Fibroblast of skin of abdomen (primary cell): ENCODE results near the gene ARHGAP15.

Experiments
- DNase-seq: peaks from one replicate; pipeline ENCODE4 v3.0.0-alpha.2; 2013

ARHGAP15 gene

GRCh38 chr2:143176606-143177005 is 47.4 kb downstream of the ARHGAP15 start:
- DNase-seq = no peak

- no peak for DNase-seq
Observed at GRCh38 chr2:143177096-143177786, 48.0 kb downstream of the ARHGAP15 start.

GRCh38 chr2:143181494-143181893 is 52.3 kb downstream of the ARHGAP15 start:
- DNase-seq = no peak

GRCh38 chr2:143182649-143183048 is 53.4 kb downstream of the ARHGAP15 start:
- DNase-seq = no peak

GRCh38 chr2:143183804-143184463 is 54.7 kb downstream of the ARHGAP15 start:
- DNase-seq = no peak

GRCh38 chr2:143186876-143187275 is 57.7 kb downstream of the ARHGAP15 start:
- no peak for DNase-seq

- no peak for DNase-seq
Observed at GRCh38 chr2:143190431-143190830, 61.2 kb downstream of the ARHGAP15 start.

GRCh38 chr2:143192106-143192505 is 62.9 kb downstream of the ARHGAP15 start:
- no peak for DNase-seq

GRCh38 chr2:143192716-143193115 is 63.5 kb downstream of the ARHGAP15 start:
- DNase-seq = no peak

GRCh38 chr2:143193121-143193520 is 63.9 kb downstream of the ARHGAP15 start:
- no peak for DNase-seq

GRCh38 chr2:143195511-143195910 is 66.3 kb downstream of the ARHGAP15 start:
- no peak for DNase-seq

- no peak for DNase-seq
Observed at GRCh38 chr2:143204062-143204461, 74.8 kb downstream of the ARHGAP15 start.

- DNase-seq = no peak
Observed at GRCh38 chr2:143205106-143205764, 76.0 kb downstream of the ARHGAP15 start.

GRCh38 chr2:143209570-143210445 is 80.6 kb downstream of the ARHGAP15 start:
- DNase-seq = no peak

- DNase-seq = no peak
Observed at GRCh38 chr2:143210446-143210819, 81.2 kb downstream of the ARHGAP15 start.

- DNase-seq = no peak
Observed at GRCh38 chr2:143217512-143218115, 88.4 kb downstream of the ARHGAP15 start.

GRCh38 chr2:143218621-143219020 is 89.4 kb downstream of the ARHGAP15 start:
- no peak for DNase-seq

- no peak for DNase-seq
Observed at GRCh38 chr2:143219266-143219665, 90.0 kb downstream of the ARHGAP15 start.

- no peak for DNase-seq
Observed at GRCh38 chr2:143223556-143223955, 94.3 kb downstream of the ARHGAP15 start.

- DNase-seq = no peak
Observed at GRCh38 chr2:143225931-143226330, 96.7 kb downstream of the ARHGAP15 start.

GRCh38 chr2:143226714-143227541 is 97.7 kb downstream of the ARHGAP15 start:
- no peak for DNase-seq
